Renal cortex interstitium (tissue), 11 donors: Measurements from ENCODE around the gene TPPP. TPM values are rescaled to one million over a fixed set of nuclear protein-coding genes. Genes with fewer than 3 reads are reported as not detected.

Experiments used
- DNase-seq, 11 donors: peaks; one replicate each; pipeline ENCODE4 v3.0.0-alpha.2; 2013; ENCODE audit warnings: low read depth in 9 of 11, low spot score in 4 of 11; ENCODE audit errors: extremely low read depth in 1 of 11
- polyA plus RNA-seq, 3 donors: library from polyadenylated mRNA; unstranded; fragments of 120-200 nt; gene quantifications; one replicate each; pipeline ENCODE4 v1.2.1, GENCODE V29; 2013; ENCODE audit not compliant: insufficient read length in 3 of 3

The TPPP gene
- polyA plus RNA-seq, 3 donors = 3.5 to 8.4 (median 3.9) TPM

- DNase-seq = no peak
Measured at GRCh38 chr5:620152-620551, 73.0 kb downstream of the TPPP start.

GRCh38 chr5:619444-619843, 73.7 kb downstream of the TPPP start:
- no peak for DNase-seq

GRCh38 chr5:618450-618849, 74.7 kb downstream of the TPPP start:
- no peak for DNase-seq

- no peak for DNase-seq
Measured at GRCh38 chr5:617896-618295, 75.3 kb downstream of the TPPP start.

- no peak for DNase-seq
Measured at GRCh38 chr5:616484-617039, 76.6 kb downstream of the TPPP start.

- peak in 2 of 11 donors; percentile 6 to 9 for DNase-seq
Measured at GRCh38 chr5:612498-613424, 80.4 kb downstream of the TPPP start.

GRCh38 chr5:611731-612486, 81.2 kb downstream of the TPPP start, which contains the start of gene CEP72:
CEP72 (plus strand) TSS chr5:612340; CDS start chr5:612362, 22 bp downstream.
- DNase-seq = peak; percentile 51 to 85 (median 78)

GRCh38 chr5:610744-611730, 82.1 kb downstream of the TPPP start:
- no peak for DNase-seq

GRCh38 chr5:610011-610743, 83.0 kb downstream of the TPPP start:
- no peak for DNase-seq

Other genes with a start within 250 kb of the TPPP start
- gene SLC9A3, start 168.9 kb downstream of the TPPP start, polyA plus RNA-seq = 10 to 100 TPM; 42.2 to 47.4 (median 42.9) TPM
- gene CEP72, start 81.0 kb downstream of the TPPP start, polyA plus RNA-seq = 10 to 100 TPM in 2 of 3 donors, 1 to 10 TPM in 1; 8.7 to 10.8 (median 10.3) TPM
- 1 to 10 TPM; 8.2 to 9.0 (median 8.6) TPM for gene ZDHHC11B, start 91.4 kb upstream of the TPPP start, polyA plus RNA-seq
- 10 to 100 TPM in 2 of 3 donors, 1 to 10 TPM in 1; 4.8 to 11.8 (median 10.1) TPM for gene ZDHHC11, start 157.6 kb upstream of the TPPP start, polyA plus RNA-seq
- 10 to 100 TPM; 38.7 to 46.1 (median 42.4) TPM for gene BRD9, start 199.4 kb upstream of the TPPP start, polyA plus RNA-seq
- gene TRIP13, start 199.5 kb upstream of the TPPP start, polyA plus RNA-seq = 10 to 100 TPM; 11.0 to 19.0 (median 16.1) TPM